Measurements from ENCODE around the gene KTN1. TPM values are rescaled to one million over a fixed set of nuclear protein-coding genes. Genes with fewer than 3 reads are reported as not detected.

The KTN1 gene
- total and polyA plus RNA-seq, 12 donors = 161 to 293 (median 247) TPM

Other genes with a start within 250 kb of the KTN1 start
- 10 to 100 TPM in 9 of 10 donors, 1 to 10 TPM in 1; 8.9 to 18.1 (median 15.3) TPM for gene ATG14, start 168.4 kb upstream of the KTN1 start, total RNA-seq
- gene ATG14, start 168.4 kb upstream of the KTN1 start, polyA plus RNA-seq = 10 to 100 TPM in 1 of 2 donors, 1 to 10 TPM in 1; 3.5 to 21.9 TPM
- not detected for gene TBPL2, start 139.6 kb upstream of the KTN1 start, total RNA-seq
- not detected for gene TBPL2, start 139.6 kb upstream of the KTN1 start, polyA plus RNA-seq